Measurements from ENCODE around the gene IRX2. TPM values are rescaled to one million over a fixed set of nuclear protein-coding genes. Genes with fewer than 3 reads are reported as not detected.

The IRX2 gene
- total RNA-seq, 1 experiment from 2014 or later, result not detected

DNA sequence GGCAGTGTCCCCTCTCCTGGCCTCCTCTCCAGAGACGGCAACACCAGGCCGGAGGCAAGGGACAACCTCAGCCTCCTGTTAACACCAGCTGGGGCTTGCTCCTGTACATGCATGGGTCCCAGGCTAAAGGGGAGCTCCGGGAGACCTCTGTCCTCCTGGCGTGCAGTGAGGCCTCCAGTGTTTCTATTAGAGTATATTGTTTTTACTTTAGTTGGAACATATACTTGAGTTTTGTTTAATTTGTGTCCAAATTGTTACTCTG lies 12.0 kb upstream of the IRX2 start:
- intact Hi-C loops (cut with micrococcal nuclease; ENCODE audit: unreplicated experiment), result no loop called here
- no peak overlapping the region for H2AFZ ChIP-seq
- ChIA-PET CTCF (no interaction called here), POLR2A (ENCODE audit: unreplicated experiment) (no interaction called here)
- H3K79me2 ChIP-seq (ENCODE audit: low read depth), result no peaks in the 10 kb centered on the region
- DNase-seq, result no peak
- H3K27ac ChIP-seq, result no peak overlapping the region
- no peaks in the 10 kb centered on the region for H3K9me3 ChIP-seq (ENCODE audit: insufficient read depth, low read depth)
- H4K20me1 ChIP-seq (ENCODE audit: insufficient read depth), result no peaks in the 10 kb centered on the region
- H3K27me3 ChIP-seq (ENCODE audit: insufficient read depth, low read depth), result no peaks in the 10 kb centered on the region; the same call in 1 of the 2 replicates
- H3F3A ChIP-seq (ENCODE audit: insufficient read depth, low read depth), result peaks cover 8% of the 10 kb centered on the region
- H3K9me2 ChIP-seq (ENCODE audit: insufficient read depth), result no peaks in the 10 kb centered on the region
- BruUV-seq (replicated peaks), result no TSS peak
- H3K4me3 ChIP-seq, result no peak overlapping the region
- no peak overlapping the region for H3K4me2 ChIP-seq
- H3K4me1 ChIP-seq (replicated peaks; ENCODE audit: insufficient read depth), result peaks cover 40% of the 10 kb centered on the region
- no peaks in the 10 kb centered on the region for H3K36me3 ChIP-seq (ENCODE audit: low read depth)
- TF ChIP-seq, protein P1, sequence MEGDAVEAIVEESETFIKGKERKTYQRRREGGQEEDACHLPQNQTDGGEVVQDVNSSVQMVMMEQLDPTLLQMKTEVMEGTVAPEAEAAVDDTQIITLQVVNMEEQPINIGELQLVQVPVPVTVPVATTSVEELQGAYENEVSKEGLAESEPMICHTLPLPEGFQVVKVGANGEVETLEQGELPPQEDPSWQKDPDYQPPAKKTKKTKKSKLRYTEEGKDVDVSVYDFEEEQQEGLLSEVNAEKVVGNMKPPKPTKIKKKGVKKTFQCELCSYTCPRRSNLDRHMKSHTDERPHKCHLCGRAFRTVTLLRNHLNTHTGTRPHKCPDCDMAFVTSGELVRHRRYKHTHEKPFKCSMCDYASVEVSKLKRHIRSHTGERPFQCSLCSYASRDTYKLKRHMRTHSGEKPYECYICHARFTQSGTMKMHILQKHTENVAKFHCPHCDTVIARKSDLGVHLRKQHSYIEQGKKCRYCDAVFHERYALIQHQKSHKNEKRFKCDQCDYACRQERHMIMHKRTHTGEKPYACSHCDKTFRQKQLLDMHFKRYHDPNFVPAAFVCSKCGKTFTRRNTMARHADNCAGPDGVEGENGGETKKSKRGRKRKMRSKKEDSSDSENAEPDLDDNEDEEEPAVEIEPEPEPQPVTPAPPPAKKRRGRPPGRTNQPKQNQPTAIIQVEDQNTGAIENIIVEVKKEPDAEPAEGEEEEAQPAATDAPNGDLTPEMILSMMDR (conservative IDR thresholded peaks at IDR 0.05), result no peak
- no peak for TF ChIP-seq EZH2 (IDR thresholded peaks at IDR 0.05; ENCODE audit: low read depth)

DNA sequence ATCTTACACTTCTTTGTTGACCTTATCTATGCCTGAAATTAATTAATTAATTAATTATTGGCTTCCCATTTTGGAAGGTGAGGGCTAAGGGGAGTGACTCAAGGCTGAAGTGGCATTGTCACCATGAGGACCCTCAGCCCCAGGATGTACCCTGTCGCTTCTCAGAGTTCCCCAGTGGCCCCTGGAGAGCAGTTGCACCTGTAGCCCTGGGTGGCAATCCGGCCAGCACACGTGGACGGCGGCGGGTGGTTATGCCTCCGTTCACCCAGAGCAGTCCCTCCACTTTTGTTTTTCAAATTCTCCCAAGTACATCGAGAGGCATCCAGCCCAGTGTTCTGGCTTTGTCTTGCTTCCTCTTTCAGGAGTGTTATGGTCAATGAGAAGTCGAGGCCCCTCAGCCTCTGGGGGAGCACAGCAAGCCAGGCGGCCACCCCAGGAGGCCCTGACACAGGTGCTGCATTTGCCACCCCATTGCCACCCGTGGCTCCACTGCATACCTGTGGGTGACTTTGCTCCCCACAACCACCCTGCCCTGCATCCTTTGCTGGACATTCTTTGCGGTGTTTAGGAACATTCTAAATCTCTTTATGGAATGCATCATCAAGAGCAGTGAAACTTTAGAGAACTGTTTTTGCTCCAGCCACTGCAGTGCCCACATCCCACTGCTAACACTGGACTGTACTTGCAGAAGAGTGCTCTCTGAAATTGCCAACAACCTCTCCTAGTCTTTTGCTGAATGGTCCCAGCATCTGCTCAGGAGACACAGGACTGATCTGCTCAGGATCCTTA lies 11.5 kb upstream of the IRX2 start:
- no peak overlapping the region for H3K27ac ChIP-seq
- CTCF ChIA-PET, result no interaction called here
- intact Hi-C loops (cut with micrococcal nuclease; ENCODE audit: unreplicated experiment), result no loop called here

GRCh38 chr5:2761921-2762488 lies 10.5 kb upstream of the IRX2 start:
- H2AFZ ChIP-seq, result peak overlapping the region; percentile 65
- H3K4me1 ChIP-seq (replicated peaks; ENCODE audit: insufficient read depth), result peaks cover 53% of the 10 kb centered on the region
- no peak for DNase-seq
- ChIA-PET CTCF (no interaction called here), POLR2A (ENCODE audit: unreplicated experiment) (no interaction called here)
- no peaks in the 10 kb centered on the region for H3K36me3 ChIP-seq (ENCODE audit: low read depth)
- no peaks in the 10 kb centered on the region for H3K9me2 ChIP-seq (ENCODE audit: insufficient read depth)
- no peak overlapping the region for H3K4me3 ChIP-seq
- intact Hi-C loops (cut with micrococcal nuclease; ENCODE audit: unreplicated experiment), result no loop called here
- H3K9me3 ChIP-seq (ENCODE audit: insufficient read depth, low read depth), result no peaks in the 10 kb centered on the region
- no TSS peak for BruUV-seq (replicated peaks)
- H3F3A ChIP-seq (ENCODE audit: insufficient read depth, low read depth), result peaks cover 17% of the 10 kb centered on the region
- peak overlapping the region; percentile 32 for H3K4me2 ChIP-seq
- TF ChIP-seq EZH2 (IDR thresholded peaks at IDR 0.05; ENCODE audit: low read depth), result no peak
- TF ChIP-seq, protein P1 (conservative IDR thresholded peaks at IDR 0.05), result no peak
- no peaks in the 10 kb centered on the region for H3K79me2 ChIP-seq (ENCODE audit: low read depth)
- peak overlapping the region; percentile 22; the same call in 1 of the 2 replicates for H3K27ac ChIP-seq
- no peaks in the 10 kb centered on the region; the same call in 1 of the 2 replicates for H3K27me3 ChIP-seq (ENCODE audit: insufficient read depth, low read depth)
- H4K20me1 ChIP-seq (ENCODE audit: insufficient read depth), result no peaks in the 10 kb centered on the region

More for the DNA sequence above, 11.5 kb upstream of the IRX2 start:
- Histone ChIP-seq H3K4me2 (no peak overlapping the region), H3F3A (ENCODE audit: insufficient read depth, low read depth) (peaks cover 13% of the 10 kb centered on the region), H4K20me1 (ENCODE audit: insufficient read depth) (no peaks in the 10 kb centered on the region), H3K36me3 (ENCODE audit: low read depth) (no peaks in the 10 kb centered on the region), H3K9me2 (ENCODE audit: insufficient read depth) (no peaks in the 10 kb centered on the region), H3K27me3 (ENCODE audit: insufficient read depth, low read depth) (no peaks in the 10 kb centered on the region; the same call in 1 of the 2 replicates), H3K9me3 (ENCODE audit: insufficient read depth, low read depth) (no peaks in the 10 kb centered on the region), H3K79me2 (ENCODE audit: low read depth) (no peaks in the 10 kb centered on the region), H3K4me1 (replicated peaks; ENCODE audit: insufficient read depth) (peaks cover 45% of the 10 kb centered on the region), H3K4me3 (no peak overlapping the region), H2AFZ (no peak overlapping the region)
- POLR2A ChIA-PET (ENCODE audit: unreplicated experiment), result no interaction called here
- no TSS peak for BruUV-seq (replicated peaks)
- TF ChIP-seq EZH2 (IDR thresholded peaks at IDR 0.05; ENCODE audit: low read depth), result no peak
- TF ChIP-seq, protein P1 (conservative IDR thresholded peaks at IDR 0.05), result no peak
- DNase-seq, result no peak
